Measurements from ENCODE around the gene PLAGL1.
"Not testable (repeated sequence)": the region's sequence is repeated elsewhere in the genome, so short reads cannot be mapped to it uniquely, and the experiment has no call there.

The PLAGL1 gene, protein sequence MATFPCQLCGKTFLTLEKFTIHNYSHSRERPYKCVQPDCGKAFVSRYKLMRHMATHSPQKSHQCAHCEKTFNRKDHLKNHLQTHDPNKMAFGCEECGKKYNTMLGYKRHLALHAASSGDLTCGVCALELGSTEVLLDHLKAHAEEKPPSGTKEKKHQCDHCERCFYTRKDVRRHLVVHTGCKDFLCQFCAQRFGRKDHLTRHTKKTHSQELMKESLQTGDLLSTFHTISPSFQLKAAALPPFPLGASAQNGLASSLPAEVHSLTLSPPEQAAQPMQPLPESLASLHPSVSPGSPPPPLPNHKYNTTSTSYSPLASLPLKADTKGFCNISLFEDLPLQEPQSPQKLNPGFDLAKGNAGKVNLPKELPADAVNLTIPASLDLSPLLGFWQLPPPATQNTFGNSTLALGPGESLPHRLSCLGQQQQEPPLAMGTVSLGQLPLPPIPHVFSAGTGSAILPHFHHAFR

DNA sequence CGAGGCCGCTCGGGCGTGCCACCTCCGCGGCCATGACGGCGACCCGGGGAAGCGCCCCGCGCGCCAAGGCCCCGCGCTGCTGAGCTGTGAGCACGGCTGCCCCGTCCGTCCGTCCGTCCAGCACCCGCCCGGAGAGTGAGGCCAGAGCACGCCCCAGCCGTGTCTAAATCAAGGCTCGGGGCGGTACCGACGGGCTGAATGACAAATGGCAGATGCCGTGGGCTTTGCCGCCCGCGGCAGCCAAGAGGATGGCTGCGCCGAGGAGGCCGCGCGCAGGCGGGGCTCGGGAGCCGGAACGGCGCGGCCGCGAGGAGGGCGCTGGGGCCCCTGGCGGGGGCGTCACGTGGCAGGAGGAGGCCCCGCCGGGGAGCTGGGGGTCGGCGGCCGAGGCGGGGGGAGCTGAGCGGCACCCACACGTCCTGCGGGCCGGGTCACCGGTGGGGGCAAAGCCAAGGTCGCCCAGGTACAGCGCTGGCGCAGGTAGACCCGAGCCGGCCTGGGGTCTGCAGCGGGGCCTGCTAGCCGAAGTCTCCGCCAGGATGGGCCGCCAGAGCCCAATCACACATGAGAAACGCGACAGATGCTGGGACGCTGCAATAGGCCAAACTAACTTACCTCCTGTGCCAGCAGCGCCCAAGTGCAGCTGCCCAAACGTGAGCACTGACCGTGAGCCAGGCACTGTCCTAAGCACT is at the start of gene PLAGL1:
Gene PLAGL1, minus strand, starts transcription at position 140 of the 692 bp plus-strand sequence. CDS start 60,123 bp downstream, outside the sequence.
- peak within 1 kb of the TSS; percentile 74 for H3K9ac ChIP-seq (ENCODE audit: insufficient read length, low read depth)
- TF ChIP-seq SUZ12 (IDR thresholded peaks at IDR 0.05; ENCODE audit: extremely low read depth, insufficient read depth, insufficient read length) = no peak
- no peak for TF ChIP-seq ZNF274 (IDR thresholded peaks at IDR 0.05; ENCODE audit: low read depth, low read length)
- TF ChIP-seq YY1 (IDR thresholded peaks at IDR 0.05; ENCODE audit: insufficient read depth, insufficient read length) = no peak
- no peaks in the 10 kb centered on the region for H3K4me1 ChIP-seq (ENCODE audit: insufficient read depth, insufficient read length)
- no peaks in the 10 kb centered on the region for H3K36me3 ChIP-seq (ENCODE audit: insufficient read depth, insufficient read length, low read length)
- no peak for DNase-seq (ENCODE audit: low read depth, low spot score)
- H3K9me3 ChIP-seq (ENCODE audit: insufficient read depth, low read length) = 0 out of 2 replicates have a peak, but pooled peaks cover under 1% of the 10 kb centered on the region
- peaks cover 50% of the 10 kb centered on the region for H3K27me3 ChIP-seq (ENCODE audit: insufficient read depth, insufficient read length)
- H3K4me3 ChIP-seq (ENCODE audit: insufficient read length, low read depth) = peak within 1 kb of the TSS; percentile 58

DNA sequence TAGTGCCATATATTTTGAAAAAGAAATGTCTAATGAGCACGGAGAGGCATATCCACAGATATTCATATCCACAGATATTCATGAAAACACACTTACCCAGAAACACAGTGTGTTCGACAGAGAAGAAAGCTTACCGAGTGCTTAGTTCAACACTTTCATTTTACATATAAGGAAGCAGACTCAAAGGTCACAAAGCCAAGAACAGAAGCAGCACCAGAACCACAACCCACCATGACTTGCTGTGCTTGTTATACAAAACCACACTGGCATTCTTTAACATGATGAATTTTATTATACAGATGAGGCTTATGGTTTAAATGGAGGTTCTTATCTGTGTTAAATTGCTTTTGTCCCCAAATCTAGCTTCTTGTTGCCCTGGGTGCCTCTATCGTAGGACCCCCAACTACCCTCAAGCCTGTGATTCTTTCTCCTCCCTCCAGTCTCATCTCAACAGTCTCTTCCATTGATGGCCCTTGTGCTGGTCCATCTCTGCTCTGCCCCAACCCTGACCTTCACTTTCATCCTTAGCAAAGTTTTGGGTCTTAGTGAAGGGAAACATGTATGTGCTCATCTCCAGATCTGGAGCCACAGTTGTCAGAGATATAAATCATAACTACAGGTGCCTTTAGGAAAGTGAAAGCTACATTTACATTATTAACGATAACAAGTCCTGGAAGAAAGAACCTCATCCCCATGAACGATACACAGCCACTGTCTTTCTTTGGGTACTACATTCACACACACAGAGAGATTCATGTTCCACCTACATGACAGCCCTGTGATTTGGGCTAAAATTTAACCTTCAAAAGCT is 47.3 kb upstream of the PLAGL1 start:
- TF ChIP-seq YY1 (IDR thresholded peaks at IDR 0.05; ENCODE audit: insufficient read depth, insufficient read length) (no peak), SUZ12 (IDR thresholded peaks at IDR 0.05; ENCODE audit: extremely low read depth, insufficient read depth, insufficient read length) (no peak), ZNF274 (IDR thresholded peaks at IDR 0.05; ENCODE audit: low read depth, low read length) (no peak)
- no peak overlapping the region for H3K4me3 ChIP-seq (ENCODE audit: insufficient read length, low read depth)
- no peaks in the 10 kb centered on the region for H3K4me1 ChIP-seq (ENCODE audit: insufficient read depth, insufficient read length)
- DNase-seq (ENCODE audit: low read depth, low spot score) = no peak
- H3K36me3 ChIP-seq (ENCODE audit: insufficient read depth, insufficient read length, low read length) = no peaks in the 10 kb centered on the region
- no peak overlapping the region for H3K9ac ChIP-seq (ENCODE audit: insufficient read length, low read depth)
- H3K9me3 ChIP-seq (ENCODE audit: insufficient read depth, low read length) = no peaks in the 10 kb centered on the region
- H3K27me3 ChIP-seq (ENCODE audit: insufficient read depth, insufficient read length) = no peaks in the 10 kb centered on the region

DNA sequence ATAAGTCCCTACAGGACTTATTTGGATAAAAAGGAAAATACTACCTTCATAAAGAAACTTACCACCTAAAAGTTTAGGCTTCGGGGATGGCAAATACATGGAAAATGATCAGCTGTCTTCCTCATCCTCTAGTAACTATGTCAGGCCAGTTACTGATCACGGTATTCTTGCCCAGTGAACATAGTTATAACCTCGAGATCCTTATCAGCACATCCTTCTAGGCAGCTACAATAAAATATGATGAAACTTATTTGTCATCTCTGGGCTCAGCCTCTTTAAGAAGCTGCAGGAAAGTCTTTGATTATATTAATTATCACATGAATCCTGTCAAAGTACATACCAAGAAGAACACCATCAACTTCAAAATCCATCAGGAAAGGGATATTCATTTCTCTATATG is 45.5 kb upstream of the PLAGL1 start:
- TF ChIP-seq YY1 (IDR thresholded peaks at IDR 0.05; ENCODE audit: insufficient read depth, insufficient read length) (no peak), ZNF274 (IDR thresholded peaks at IDR 0.05; ENCODE audit: low read depth, low read length) (no peak), SUZ12 (IDR thresholded peaks at IDR 0.05; ENCODE audit: extremely low read depth, insufficient read depth, insufficient read length) (no peak)
- DNase-seq (ENCODE audit: low read depth, low spot score) = no peak
- H3K4me1 ChIP-seq (ENCODE audit: insufficient read depth, insufficient read length) = no peaks in the 10 kb centered on the region
- H3K4me3 ChIP-seq (ENCODE audit: insufficient read length, low read depth) = no peak overlapping the region
- no peaks in the 10 kb centered on the region for H3K27me3 ChIP-seq (ENCODE audit: insufficient read depth, insufficient read length)
- H3K9me3 ChIP-seq (ENCODE audit: insufficient read depth, low read length) = peaks cover under 1% of the 10 kb centered on the region; the same call in 1 of the 2 replicates
- H3K36me3 ChIP-seq (ENCODE audit: insufficient read depth, insufficient read length, low read length) = no peaks in the 10 kb centered on the region
- H3K9ac ChIP-seq (ENCODE audit: insufficient read length, low read depth) = no peak overlapping the region

DNA sequence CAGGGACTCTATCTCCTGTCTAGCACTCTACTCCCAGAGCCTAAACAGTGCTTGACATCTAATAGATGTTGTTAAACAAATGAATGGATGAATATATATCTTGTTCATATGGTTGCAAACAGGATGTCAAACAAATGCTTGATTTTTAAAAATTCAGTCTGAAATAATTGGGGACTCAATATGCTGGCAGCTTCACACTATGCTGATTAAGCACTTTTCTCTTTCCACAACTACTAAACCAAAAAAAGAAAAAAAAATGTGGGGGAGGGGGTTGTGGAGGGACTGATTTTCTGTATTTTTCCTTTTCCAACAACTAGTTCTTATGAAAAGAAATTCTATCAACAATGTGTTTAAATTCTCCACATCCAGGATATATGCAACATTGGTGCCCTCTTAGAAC is 44.4 kb upstream of the PLAGL1 start:
- Histone ChIP-seq H3K4me1 (ENCODE audit: insufficient read depth, insufficient read length) (no peaks in the 10 kb centered on the region), H3K9ac (ENCODE audit: insufficient read length, low read depth) (no peak overlapping the region), H3K9me3 (ENCODE audit: insufficient read depth, low read length) (peaks cover 6% of the 10 kb centered on the region; the same call in 1 of the 2 replicates), H3K36me3 (ENCODE audit: insufficient read depth, insufficient read length, low read length) (no peaks in the 10 kb centered on the region), H3K27me3 (ENCODE audit: insufficient read depth, insufficient read length) (no peaks in the 10 kb centered on the region), H3K4me3 (ENCODE audit: insufficient read length, low read depth) (no peak overlapping the region)
- TF ChIP-seq SUZ12 (IDR thresholded peaks at IDR 0.05; ENCODE audit: extremely low read depth, insufficient read depth, insufficient read length) = no peak
- no peak for TF ChIP-seq ZNF274 (IDR thresholded peaks at IDR 0.05; ENCODE audit: low read depth, low read length)
- TF ChIP-seq YY1 (IDR thresholded peaks at IDR 0.05; ENCODE audit: insufficient read depth, insufficient read length) = no peak
- DNase-seq (ENCODE audit: low read depth, low spot score) = no peak

DNA sequence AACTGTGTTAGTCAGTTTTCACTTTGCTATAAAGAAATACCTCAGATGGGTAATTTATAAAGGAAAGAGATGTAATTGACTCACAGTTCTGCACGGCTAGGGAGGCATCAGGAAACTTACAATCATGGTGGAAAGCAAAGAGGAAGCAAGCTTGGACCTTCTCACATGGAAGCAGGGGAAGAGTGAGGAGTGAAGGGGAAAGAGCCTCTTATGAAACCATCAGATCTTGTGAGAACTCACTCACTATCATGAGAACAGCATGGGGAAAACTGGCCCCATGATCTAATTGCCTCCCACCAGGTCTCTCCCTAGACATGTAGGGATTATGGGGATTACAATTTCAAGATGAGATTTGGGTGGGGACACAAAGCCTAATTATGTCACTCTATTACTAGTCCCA is 41.3 kb upstream of the PLAGL1 start:
- no peak overlapping the region for H3K9ac ChIP-seq (ENCODE audit: insufficient read length, low read depth)
- no peak overlapping the region for H3K4me3 ChIP-seq (ENCODE audit: insufficient read length, low read depth)
- no peaks in the 10 kb centered on the region for H3K4me1 ChIP-seq (ENCODE audit: insufficient read depth, insufficient read length)
- no peak for TF ChIP-seq SUZ12 (IDR thresholded peaks at IDR 0.05; ENCODE audit: extremely low read depth, insufficient read depth, insufficient read length)
- TF ChIP-seq ZNF274 (IDR thresholded peaks at IDR 0.05; ENCODE audit: low read depth, low read length) = no peak
- TF ChIP-seq YY1 (IDR thresholded peaks at IDR 0.05; ENCODE audit: insufficient read depth, insufficient read length) = no peak
- no peak for DNase-seq (ENCODE audit: low read depth, low spot score)
- peaks cover 6% of the 10 kb centered on the region; the same call in 1 of the 2 replicates for H3K9me3 ChIP-seq (ENCODE audit: insufficient read depth, low read length)
- no peaks in the 10 kb centered on the region for H3K27me3 ChIP-seq (ENCODE audit: insufficient read depth, insufficient read length)
- H3K36me3 ChIP-seq (ENCODE audit: insufficient read depth, insufficient read length, low read length) = no peaks in the 10 kb centered on the region

DNA sequence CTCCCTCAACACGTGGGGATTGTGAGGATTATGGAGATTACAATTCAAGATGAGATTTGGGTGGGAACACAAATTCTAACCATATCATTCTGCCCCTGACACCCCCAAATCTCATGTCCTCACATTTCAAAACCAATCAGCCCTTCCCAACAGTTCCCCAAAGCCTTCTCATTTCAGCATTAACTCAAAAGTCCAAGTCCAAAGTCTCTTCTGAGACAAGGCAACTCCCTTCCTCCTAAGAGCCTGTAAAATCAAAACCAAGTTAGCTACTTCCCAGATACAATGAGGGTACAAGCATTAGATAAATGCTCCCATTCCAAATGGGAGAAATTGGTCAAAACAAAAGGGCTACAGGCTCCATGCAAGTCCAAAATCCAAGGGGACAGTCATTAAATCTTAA is 39.6 kb upstream of the PLAGL1 start:
- H3K4me1 ChIP-seq (ENCODE audit: insufficient read depth, insufficient read length) = no peaks in the 10 kb centered on the region
- H3K27me3 ChIP-seq (ENCODE audit: insufficient read depth, insufficient read length) = no peaks in the 10 kb centered on the region
- no peak for TF ChIP-seq SUZ12 (IDR thresholded peaks at IDR 0.05; ENCODE audit: extremely low read depth, insufficient read depth, insufficient read length)
- no peak for TF ChIP-seq YY1 (IDR thresholded peaks at IDR 0.05; ENCODE audit: insufficient read depth, insufficient read length)
- no peak for TF ChIP-seq ZNF274 (IDR thresholded peaks at IDR 0.05; ENCODE audit: low read depth, low read length)
- no peak overlapping the region for H3K4me3 ChIP-seq (ENCODE audit: insufficient read length, low read depth)
- H3K36me3 ChIP-seq (ENCODE audit: insufficient read depth, insufficient read length, low read length) = no peaks in the 10 kb centered on the region
- peaks cover 6% of the 10 kb centered on the region; the same call in 1 of the 2 replicates for H3K9me3 ChIP-seq (ENCODE audit: insufficient read depth, low read length)
- H3K9ac ChIP-seq (ENCODE audit: insufficient read length, low read depth) = no peak overlapping the region
- no peak for DNase-seq (ENCODE audit: low read depth, low spot score)

DNA sequence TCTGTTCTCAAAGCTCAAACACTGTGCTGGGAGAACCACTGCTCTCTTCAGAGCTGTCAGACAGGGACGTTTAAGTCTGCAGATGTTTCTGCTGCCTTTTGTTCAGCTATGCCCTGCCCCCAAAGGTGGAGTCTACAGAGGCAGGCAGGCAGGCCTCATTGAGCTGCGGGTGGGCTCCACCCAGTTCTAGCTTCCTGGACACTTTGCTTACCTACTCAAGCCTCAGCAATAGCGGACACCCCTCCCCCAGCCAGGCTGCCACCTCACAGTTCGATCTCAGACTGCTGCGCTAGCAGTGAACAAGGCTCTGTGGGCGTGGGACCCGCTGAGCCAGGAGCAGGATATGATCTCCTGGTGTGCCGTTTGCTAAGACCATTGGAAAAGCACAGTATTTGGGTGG is 38.6 kb upstream of the PLAGL1 start:
- DNase-seq (ENCODE audit: low read depth, low spot score); H3K27me3 ChIP-seq (ENCODE audit: insufficient read depth, insufficient read length); H3K9ac ChIP-seq (ENCODE audit: insufficient read length, low read depth); H3K36me3 ChIP-seq (ENCODE audit: insufficient read depth, insufficient read length, low read length); H3K4me3 ChIP-seq (ENCODE audit: insufficient read length, low read depth); H3K9me3 ChIP-seq (ENCODE audit: insufficient read depth, low read length); H3K4me1 ChIP-seq (ENCODE audit: insufficient read depth, insufficient read length): not testable (repeated sequence)

DNA sequence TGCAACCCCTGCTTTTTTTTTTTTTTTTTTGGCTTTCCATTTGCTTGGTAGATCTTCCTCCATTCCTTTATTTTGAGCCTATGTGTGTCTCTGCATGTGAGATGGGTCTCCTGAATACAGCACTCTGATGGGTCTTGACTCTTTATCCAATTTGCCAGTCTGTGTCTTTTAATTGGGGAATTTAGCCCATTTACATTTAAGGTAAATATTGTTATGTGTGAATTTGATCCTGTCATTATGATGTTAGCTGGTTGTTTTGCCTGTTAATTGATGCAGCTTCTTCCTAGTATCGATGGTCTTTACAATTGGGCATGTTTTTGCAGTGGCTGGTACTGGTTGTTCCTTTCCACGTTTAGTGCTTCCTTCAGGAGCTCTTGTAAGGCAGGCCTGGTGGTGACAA is 36.9 kb upstream of the PLAGL1 start:
- H3K9me3 ChIP-seq (ENCODE audit: insufficient read depth, low read length); DNase-seq (ENCODE audit: low read depth, low spot score); H3K4me3 ChIP-seq (ENCODE audit: insufficient read length, low read depth); H3K27me3 ChIP-seq (ENCODE audit: insufficient read depth, insufficient read length); H3K36me3 ChIP-seq (ENCODE audit: insufficient read depth, insufficient read length, low read length); H3K4me1 ChIP-seq (ENCODE audit: insufficient read depth, insufficient read length); H3K9ac ChIP-seq (ENCODE audit: insufficient read length, low read depth): not testable (repeated sequence)

All from NT2/D1 (cell line).